Heart left ventricle (tissue), 13 donors: Measurements from ENCODE around the gene PNPO.

ENCODE experiments used
- CTCF ChIP-seq, 12 donors: fragments of 200-600 bp; sonication (generic) in 4 of 12; IDR thresholded peaks; one replicate each; pipeline versions ENCODE4 v1.5.0 to v1.8.0; 2018 to 2022; ENCODE audit warnings: antibody characterized with exemption in 12 of 12, mild to moderate bottlenecking in 5 of 12
- POLR2A ChIP-seq, 2 donors: fragments of 450-650 bp; IDR thresholded peaks; one replicate each; pipeline ENCODE4 v1.6.1; 2017; ENCODE audit warnings: antibody characterized with exemption in 2 of 2, mild to moderate bottlenecking in 2 of 2, moderate library complexity in 2 of 2
- donor health status: ischemic (EF 13 %, LVEDD 7.1; RV severe dilation, severe dysfunction).
- donor health status: DM: no; HTN: yes; CAD: no.
- donor health status: DM: no; HTN: no; CAD: no.
- donor health status: ischemic (EF 25% LVEDD 6.9; RV normal size, moderate dysfunction).
- donor health status: ischemic (EF 25% LVEDD 5.7; RV mildly dilated, moderate dysfunction).
- donor health status: ischemic (EF 35%, LVEDD 5.7; RV mildly dilated, moderate dysfunction).
- donor health status: nonischemic (EF 11% LVEDD 7.7; RV severe dilation, severe dysfunction).
- donor health status: DM: yes; HTN: yes; CAD: no.
- donor health status: PGD.
- donor health status: ischemic (EF 29% LVEDD 5.4; RV normal size, mild dysfunction).
- donor health status: nonischemic (EF 23%, LVEDD 6.1; RV moderate dilation, normal function).

GRCh38 chr17:47945080-47945479, 3.7 kb downstream of the PNPO start:
- TF ChIP-seq CTCF (IDR thresholded peaks at IDR 0.05) (no peak), POLR2A (IDR thresholded peaks at IDR 0.05) (no peak)
